Measurements from ENCODE around the gene TBX21. TPM values are rescaled to one million over a fixed set of nuclear protein-coding genes. Genes with fewer than 3 reads are reported as not detected.

Gene TBX21
- total and polyA plus RNA-seq, 2 experiments from 2014 or later = not detected

DNA sequence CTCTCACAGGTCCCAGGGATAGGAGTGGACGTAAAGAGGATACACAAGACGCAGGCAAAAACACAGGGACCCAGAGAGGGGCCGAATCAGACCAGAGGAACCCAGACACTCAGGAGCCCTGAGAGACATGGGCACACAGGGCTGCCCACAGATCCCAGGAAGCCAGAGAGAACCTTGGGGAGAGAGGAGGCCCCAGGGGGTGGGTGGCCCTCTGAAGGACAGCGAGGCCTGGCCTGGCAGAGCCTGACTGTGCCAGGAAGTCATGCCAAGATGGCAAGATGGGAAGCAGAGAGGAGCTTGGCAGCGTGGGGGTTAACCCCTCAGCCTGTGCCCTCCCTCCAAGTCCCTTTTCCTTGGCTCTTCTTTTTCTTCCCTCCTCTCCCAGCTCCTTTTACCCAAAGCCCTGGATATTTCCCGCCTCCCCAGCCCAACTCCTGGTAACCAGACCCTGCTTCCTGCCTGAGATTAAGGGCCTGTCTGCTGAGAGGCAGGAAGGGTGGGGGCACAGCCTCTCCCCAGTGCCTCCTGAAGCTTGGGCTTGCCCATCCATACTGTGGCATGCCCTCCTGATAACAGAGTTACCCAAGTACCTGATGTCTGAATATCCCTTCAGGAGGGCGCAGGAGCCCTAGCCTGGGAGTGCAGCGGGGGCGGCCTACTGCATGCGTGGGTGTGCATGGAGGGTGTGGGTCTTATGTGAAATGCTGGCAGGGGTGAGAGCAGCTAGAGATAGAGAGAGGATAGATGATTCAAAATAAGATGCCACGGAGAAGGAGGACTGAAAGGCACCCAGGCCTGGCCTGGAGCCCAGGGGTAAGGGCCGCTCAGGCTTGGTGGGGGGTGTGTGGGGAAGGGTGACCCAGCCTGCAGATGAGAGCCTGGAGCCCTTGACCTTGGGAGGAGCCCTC, 6.0 kb upstream of the TBX21 start (continued):
- TF ChIP-seq CREB1 (CRISPR knock-in tag; IDR thresholded peaks at IDR 0.05; ENCODE audit: low read depth) (no peak), STAT1 (IDR thresholded peaks at IDR 0.05; ENCODE audit: unreplicated experiment) (no peak)
- TF ChIP-seq, protein P1, sequence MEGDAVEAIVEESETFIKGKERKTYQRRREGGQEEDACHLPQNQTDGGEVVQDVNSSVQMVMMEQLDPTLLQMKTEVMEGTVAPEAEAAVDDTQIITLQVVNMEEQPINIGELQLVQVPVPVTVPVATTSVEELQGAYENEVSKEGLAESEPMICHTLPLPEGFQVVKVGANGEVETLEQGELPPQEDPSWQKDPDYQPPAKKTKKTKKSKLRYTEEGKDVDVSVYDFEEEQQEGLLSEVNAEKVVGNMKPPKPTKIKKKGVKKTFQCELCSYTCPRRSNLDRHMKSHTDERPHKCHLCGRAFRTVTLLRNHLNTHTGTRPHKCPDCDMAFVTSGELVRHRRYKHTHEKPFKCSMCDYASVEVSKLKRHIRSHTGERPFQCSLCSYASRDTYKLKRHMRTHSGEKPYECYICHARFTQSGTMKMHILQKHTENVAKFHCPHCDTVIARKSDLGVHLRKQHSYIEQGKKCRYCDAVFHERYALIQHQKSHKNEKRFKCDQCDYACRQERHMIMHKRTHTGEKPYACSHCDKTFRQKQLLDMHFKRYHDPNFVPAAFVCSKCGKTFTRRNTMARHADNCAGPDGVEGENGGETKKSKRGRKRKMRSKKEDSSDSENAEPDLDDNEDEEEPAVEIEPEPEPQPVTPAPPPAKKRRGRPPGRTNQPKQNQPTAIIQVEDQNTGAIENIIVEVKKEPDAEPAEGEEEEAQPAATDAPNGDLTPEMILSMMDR (conservative IDR thresholded peaks at IDR 0.05; ENCODE audit: low read depth in 2 of 2) = no peak

- H2AFZ ChIP-seq = no peak overlapping the region; the same call in 1 of the 2 replicates
- no peak overlapping the region for H3K4me3 ChIP-seq
- H3K27me3 Mint-ChIP-seq (ENCODE audit: insufficient read depth, low read depth, poor library complexity) = peaks cover 32% of the 10 kb centered on the region
- no peak overlapping the region for H3K27ac ChIP-seq (ENCODE audit: low read depth)
- H3K4me1 ChIP-seq (ENCODE audit: insufficient read depth) = peaks cover 6% of the 10 kb centered on the region; the same call in 1 of the 2 replicates
- no peaks in the 10 kb centered on the region for H3K36me3 Mint-ChIP-seq (ENCODE audit: low read depth)
- DNase-seq (ENCODE audit: low spot score) = no peak
- H3K79me2 ChIP-seq (replicated peaks; ENCODE audit: insufficient read depth) = no peaks in the 10 kb centered on the region
- H3K9me3 Mint-ChIP-seq = no peaks in the 10 kb centered on the region
- H3K36me3 ChIP-seq (ENCODE audit: insufficient read depth) = no peaks in the 10 kb centered on the region
- no peak overlapping the region for H3K4me2 ChIP-seq
- TF ChIP-seq, protein P2, sequence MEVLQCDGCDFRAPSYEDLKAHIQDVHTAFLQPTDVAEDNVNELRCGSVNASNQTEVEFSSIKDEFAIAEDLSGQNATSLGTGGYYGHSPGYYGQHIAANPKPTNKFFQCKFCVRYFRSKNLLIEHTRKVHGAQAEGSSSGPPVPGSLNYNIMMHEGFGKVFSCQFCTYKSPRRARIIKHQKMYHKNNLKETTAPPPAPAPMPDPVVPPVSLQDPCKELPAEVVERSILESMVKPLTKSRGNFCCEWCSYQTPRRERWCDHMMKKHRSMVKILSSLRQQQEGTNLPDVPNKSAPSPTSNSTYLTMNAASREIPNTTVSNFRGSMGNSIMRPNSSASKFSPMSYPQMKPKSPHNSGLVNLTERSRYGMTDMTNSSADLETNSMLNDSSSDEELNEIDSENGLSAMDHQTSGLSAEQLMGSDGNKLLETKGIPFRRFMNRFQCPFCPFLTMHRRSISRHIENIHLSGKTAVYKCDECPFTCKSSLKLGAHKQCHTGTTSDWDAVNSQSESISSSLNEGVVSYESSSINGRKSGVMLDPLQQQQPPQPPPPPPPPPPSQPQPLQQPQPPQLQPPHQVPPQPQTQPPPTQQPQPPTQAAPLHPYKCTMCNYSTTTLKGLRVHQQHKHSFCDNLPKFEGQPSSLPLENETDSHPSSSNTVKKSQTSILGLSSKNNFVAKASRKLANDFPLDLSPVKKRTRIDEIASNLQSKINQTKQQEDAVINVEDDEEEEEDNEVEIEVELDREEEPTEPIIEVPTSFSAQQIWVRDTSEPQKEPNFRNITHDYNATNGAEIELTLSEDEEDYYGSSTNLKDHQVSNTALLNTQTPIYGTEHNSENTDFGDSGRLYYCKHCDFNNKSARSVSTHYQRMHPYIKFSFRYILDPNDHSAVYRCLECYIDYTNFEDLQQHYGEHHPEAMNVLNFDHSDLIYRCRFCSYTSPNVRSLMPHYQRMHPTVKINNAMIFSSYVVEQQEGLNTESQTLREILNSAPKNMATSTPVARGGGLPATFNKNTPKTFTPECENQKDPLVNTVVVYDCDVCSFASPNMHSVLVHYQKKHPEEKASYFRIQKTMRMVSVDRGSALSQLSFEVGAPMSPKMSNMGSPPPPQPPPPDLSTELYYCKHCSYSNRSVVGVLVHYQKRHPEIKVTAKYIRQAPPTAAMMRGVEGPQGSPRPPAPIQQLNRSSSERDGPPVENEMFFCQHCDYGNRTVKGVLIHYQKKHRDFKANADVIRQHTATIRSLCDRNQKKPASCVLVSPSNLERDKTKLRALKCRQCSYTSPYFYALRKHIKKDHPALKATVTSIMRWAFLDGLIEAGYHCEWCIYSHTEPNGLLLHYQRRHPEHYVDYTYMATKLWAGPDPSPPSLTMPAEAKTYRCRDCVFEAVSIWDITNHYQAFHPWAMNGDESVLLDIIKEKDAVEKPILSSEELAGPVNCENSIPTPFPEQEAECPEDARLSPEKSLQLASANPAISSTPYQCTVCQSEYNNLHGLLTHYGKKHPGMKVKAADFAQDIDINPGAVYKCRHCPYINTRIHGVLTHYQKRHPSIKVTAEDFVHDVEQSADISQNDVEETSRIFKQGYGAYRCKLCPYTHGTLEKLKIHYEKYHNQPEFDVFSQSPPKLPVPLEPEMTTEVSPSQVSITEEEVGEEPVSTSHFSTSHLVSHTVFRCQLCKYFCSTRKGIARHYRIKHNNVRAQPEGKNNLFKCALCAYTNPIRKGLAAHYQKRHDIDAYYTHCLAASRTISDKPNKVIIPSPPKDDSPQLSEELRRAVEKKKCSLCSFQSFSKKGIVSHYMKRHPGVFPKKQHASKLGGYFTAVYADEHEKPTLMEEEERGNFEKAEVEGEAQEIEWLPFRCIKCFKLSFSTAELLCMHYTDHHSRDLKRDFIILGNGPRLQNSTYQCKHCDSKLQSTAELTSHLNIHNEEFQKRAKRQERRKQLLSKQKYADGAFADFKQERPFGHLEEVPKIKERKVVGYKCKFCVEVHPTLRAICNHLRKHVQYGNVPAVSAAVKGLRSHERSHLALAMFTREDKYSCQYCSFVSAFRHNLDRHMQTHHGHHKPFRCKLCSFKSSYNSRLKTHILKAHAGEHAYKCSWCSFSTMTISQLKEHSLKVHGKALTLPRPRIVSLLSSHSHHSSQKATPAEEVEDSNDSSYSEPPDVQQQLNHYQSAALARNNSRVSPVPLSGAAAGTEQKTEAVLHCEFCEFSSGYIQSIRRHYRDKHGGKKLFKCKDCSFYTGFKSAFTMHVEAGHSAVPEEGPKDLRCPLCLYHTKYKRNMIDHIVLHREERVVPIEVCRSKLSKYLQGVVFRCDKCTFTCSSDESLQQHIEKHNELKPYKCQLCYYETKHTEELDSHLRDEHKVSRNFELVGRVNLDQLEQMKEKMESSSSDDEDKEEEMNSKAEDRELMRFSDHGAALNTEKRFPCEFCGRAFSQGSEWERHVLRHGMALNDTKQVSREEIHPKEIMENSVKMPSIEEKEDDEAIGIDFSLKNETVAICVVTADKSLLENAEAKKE (CRISPR knock-in tag; IDR thresholded peaks at IDR 0.05) = no peak
- no peak for ATAC-seq
- H3K9me2 ChIP-seq (ENCODE audit: insufficient read depth) = no peaks in the 10 kb centered on the region
- no peak overlapping the region for H3K4me3 Mint-ChIP-seq
- peaks cover 15% of the 10 kb centered on the region for H3K4me1 Mint-ChIP-seq
- no peaks in the 10 kb centered on the region for H4K20me1 ChIP-seq (replicated peaks; ENCODE audit: insufficient read depth)
- peaks cover 34% of the 10 kb centered on the region for H3K27me3 ChIP-seq (ENCODE audit: insufficient read depth)
- 0 out of 2 replicates have a peak, but pooled peaks cover 5% of the 10 kb centered on the region for H3F3A ChIP-seq (replicated peaks; ENCODE audit: low read depth)
- H3K27ac Mint-ChIP-seq = no peak overlapping the region
These were observed 5.4 kb upstream of the TBX21 start for GRCh38 chr17:47727704-47728036.
